SK-N-SH (cell line): Measurements from ENCODE around the gene ASB15.

Experiments used
- CHD2 ChIP-seq: fragments of 150-350 bp; IDR thresholded peaks from 2 replicates; pipeline ENCODE4 v1.6.1; 2018; ENCODE audit warnings: low read length; ENCODE audit not compliant: partially characterized antibody
- EZH2phosphoT487 ChIP-seq: fragments of 200-600 bp; sonication (generic); IDR thresholded peaks from 2 replicates; pipeline ENCODE4 v1.6.1; 2017; ENCODE audit warnings: low read depth, mixed run types, mild to moderate bottlenecking, antibody characterized with exemption, moderate library complexity, borderline replicate concordance
- JUND ChIP-seq: IDR thresholded peaks from 2 replicates; pipeline ENCODE4 v1.4.0; 2012
- NRF1 ChIP-seq: IDR thresholded peaks from 2 replicates; pipeline ENCODE4 v1.6.1; 2012; ENCODE audit warnings: low read depth, mild to moderate bottlenecking, low read length
- TEAD4 ChIP-seq: IDR thresholded peaks from 2 replicates; pipeline ENCODE4 v1.4.0; 2012; ENCODE audit warnings: mild to moderate bottlenecking, borderline replicate concordance; ENCODE audit not compliant: insufficient read depth
- TF ChIP-seq, protein P1 (sequence below): IDR thresholded peaks from 2 replicates; pipeline ENCODE4 v1.4.0; 2012; ENCODE audit warnings: low read depth, borderline replicate concordance
- TF ChIP-seq, protein P2 (sequence below): fragments of 200-600 bp; sonication (generic); IDR thresholded peaks from 2 replicates; pipeline ENCODE4 v1.6.1; 2017; ENCODE audit warnings: antibody characterized with exemption, mild to moderate bottlenecking, moderate library complexity
- TF ChIP-seq, protein P3 (sequence below): IDR thresholded peaks from 2 replicates; pipeline ENCODE4 v1.6.1; 2012; ENCODE audit warnings: mild to moderate bottlenecking, low read depth, low read length, moderate library complexity

DNA sequence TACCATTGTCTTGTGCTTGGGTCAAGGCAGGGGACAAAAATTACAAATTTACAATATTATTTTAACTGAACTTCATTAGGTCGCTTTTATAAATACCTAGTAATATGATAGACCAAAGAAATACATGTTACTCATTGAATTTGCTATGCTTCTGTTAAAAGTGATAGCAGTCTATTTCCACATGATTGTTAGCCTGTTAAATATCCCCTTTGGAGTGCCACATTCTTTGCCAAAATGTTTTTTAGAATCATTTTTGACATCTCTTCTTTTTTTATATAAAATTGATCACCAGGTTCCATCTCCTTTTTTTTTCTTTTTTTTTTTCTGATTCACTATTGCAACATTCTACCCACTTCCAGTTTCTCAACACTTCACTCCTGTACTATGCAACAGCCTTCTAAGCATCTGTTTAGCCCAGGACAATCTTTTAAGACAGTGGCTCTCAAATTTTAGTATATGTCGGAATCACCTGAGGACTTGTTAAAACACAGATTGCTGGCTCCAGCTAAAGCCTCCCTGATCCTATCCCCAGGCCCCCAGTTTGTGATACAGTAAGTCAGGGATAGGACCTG, 27.6 kb upstream of the ASB15 start:
- TF ChIP-seq, protein P1, sequence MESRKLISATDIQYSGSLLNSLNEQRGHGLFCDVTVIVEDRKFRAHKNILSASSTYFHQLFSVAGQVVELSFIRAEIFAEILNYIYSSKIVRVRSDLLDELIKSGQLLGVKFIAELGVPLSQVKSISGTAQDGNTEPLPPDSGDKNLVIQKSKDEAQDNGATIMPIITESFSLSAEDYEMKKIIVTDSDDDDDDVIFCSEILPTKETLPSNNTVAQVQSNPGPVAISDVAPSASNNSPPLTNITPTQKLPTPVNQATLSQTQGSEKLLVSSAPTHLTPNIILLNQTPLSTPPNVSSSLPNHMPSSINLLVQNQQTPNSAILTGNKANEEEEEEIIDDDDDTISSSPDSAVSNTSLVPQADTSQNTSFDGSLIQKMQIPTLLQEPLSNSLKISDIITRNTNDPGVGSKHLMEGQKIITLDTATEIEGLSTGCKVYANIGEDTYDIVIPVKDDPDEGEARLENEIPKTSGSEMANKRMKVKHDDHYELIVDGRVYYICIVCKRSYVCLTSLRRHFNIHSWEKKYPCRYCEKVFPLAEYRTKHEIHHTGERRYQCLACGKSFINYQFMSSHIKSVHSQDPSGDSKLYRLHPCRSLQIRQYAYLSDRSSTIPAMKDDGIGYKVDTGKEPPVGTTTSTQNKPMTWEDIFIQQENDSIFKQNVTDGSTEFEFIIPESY = no peak
- TF ChIP-seq EZH2phosphoT487 (no peak), CHD2 (no peak), JUND (no peak), TEAD4 (no peak), NRF1 (no peak)
- TF ChIP-seq, protein P2, sequence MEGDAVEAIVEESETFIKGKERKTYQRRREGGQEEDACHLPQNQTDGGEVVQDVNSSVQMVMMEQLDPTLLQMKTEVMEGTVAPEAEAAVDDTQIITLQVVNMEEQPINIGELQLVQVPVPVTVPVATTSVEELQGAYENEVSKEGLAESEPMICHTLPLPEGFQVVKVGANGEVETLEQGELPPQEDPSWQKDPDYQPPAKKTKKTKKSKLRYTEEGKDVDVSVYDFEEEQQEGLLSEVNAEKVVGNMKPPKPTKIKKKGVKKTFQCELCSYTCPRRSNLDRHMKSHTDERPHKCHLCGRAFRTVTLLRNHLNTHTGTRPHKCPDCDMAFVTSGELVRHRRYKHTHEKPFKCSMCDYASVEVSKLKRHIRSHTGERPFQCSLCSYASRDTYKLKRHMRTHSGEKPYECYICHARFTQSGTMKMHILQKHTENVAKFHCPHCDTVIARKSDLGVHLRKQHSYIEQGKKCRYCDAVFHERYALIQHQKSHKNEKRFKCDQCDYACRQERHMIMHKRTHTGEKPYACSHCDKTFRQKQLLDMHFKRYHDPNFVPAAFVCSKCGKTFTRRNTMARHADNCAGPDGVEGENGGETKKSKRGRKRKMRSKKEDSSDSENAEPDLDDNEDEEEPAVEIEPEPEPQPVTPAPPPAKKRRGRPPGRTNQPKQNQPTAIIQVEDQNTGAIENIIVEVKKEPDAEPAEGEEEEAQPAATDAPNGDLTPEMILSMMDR = no peak
- TF ChIP-seq, protein P3, sequence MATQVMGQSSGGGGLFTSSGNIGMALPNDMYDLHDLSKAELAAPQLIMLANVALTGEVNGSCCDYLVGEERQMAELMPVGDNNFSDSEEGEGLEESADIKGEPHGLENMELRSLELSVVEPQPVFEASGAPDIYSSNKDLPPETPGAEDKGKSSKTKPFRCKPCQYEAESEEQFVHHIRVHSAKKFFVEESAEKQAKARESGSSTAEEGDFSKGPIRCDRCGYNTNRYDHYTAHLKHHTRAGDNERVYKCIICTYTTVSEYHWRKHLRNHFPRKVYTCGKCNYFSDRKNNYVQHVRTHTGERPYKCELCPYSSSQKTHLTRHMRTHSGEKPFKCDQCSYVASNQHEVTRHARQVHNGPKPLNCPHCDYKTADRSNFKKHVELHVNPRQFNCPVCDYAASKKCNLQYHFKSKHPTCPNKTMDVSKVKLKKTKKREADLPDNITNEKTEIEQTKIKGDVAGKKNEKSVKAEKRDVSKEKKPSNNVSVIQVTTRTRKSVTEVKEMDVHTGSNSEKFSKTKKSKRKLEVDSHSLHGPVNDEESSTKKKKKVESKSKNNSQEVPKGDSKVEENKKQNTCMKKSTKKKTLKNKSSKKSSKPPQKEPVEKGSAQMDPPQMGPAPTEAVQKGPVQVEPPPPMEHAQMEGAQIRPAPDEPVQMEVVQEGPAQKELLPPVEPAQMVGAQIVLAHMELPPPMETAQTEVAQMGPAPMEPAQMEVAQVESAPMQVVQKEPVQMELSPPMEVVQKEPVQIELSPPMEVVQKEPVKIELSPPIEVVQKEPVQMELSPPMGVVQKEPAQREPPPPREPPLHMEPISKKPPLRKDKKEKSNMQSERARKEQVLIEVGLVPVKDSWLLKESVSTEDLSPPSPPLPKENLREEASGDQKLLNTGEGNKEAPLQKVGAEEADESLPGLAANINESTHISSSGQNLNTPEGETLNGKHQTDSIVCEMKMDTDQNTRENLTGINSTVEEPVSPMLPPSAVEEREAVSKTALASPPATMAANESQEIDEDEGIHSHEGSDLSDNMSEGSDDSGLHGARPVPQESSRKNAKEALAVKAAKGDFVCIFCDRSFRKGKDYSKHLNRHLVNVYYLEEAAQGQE = no peak
